HCT116 (cell line): ENCODE data around the gene ZFAND6. TPM values are rescaled to one million over a fixed set of nuclear protein-coding genes. Genes with fewer than 3 reads are reported as not detected.

Experiments used
- ATAC-seq: fragments of 200-7000 bp; cut with Tn5 transposase; 2 replicates; pipeline ENCODE4 v1.9.1; 2020; ENCODE audit warnings: mild to moderate bottlenecking, moderate library complexity
- BruUV-seq: library from RNA; stranded (reverse); fragments of 400-500 nt; replicated peaks from 2 replicates; lab custom pipeline; 2021; lab: Mats Ljungman, UMichigan
- CTCF ChIA-PET: fragments of 300-600 bp; sonication (Branson Sonifier 250); formaldehyde crosslinking; loops from one replicate; lab custom pipeline; 2021; ENCODE audit warnings: antibody characterized with exemption; lab: Charles Lee
- POLR2A ChIA-PET: fragments of 300-600, 350-600 bp; sonication (Branson Sonifier 250); formaldehyde crosslinking; loops from one replicate; lab custom pipeline; 2021; ENCODE audit warnings: antibody characterized with exemption; lab: Charles Lee
- RAD21 ChIA-PET, 2 experiments: fragments of 300-600 bp; sonication (Branson Sonifier 250); formaldehyde crosslinking; loops; one replicate each; lab custom pipeline; 2023; ENCODE audit warnings: low total read pairs in 2 of 2; ENCODE audit not compliant: uncharacterized antibody in 2 of 2, unreplicated experiment in 2 of 2, low non-redundant PET in 1 of 2; lab: Charles Lee
- DNase-seq: peaks from one replicate; pipeline ENCODE4 v3.0.0-alpha.2; 2010; ENCODE audit warnings: low read depth, low spot score
- H2AFZ ChIP-seq: fragments of 200-600 bp; shearing (Covaris generic), sonication (generic); 2 replicates; pipeline ENCODE4 v1.6.1; 2017; ENCODE audit warnings: low read depth, mixed run types, mixed read lengths, antibody characterized with exemption, low read length; ENCODE audit not compliant: poor library complexity, severe bottlenecking
- H3K27ac ChIP-seq: 2 replicates; pipeline ENCODE4 v1.5.1; 2012; ENCODE audit warnings: low read depth, low read length
- H3K27me3 ChIP-seq: fragments of 200-600 bp; sonication (generic); 2 replicates; pipeline ENCODE4 v1.6.1; 2016; ENCODE audit warnings: mixed run types, low read length, mixed read lengths; ENCODE audit not compliant: insufficient read depth
- H3K36me3 ChIP-seq, 2 experiments: fragments of 200-500 bp in 1 of 2; fragments of 200-600 bp in 1 of 2; sonication (Bioruptor generic) in 1 of 2; sonication (generic) in 1 of 2; 2 replicates each; pipeline versions ENCODE4 v1.5.1 to v1.6.1; 2014 to 2016; ENCODE audit warnings: low read length in 2 of 2, inconsistent platforms in 1 of 2, mixed read lengths in 1 of 2, mixed run types in 1 of 2; ENCODE audit not compliant: insufficient read depth in 2 of 2, control insufficient read depth in 1 of 2
- H3K4me1 ChIP-seq, 2 experiments: fragments of 200-600 bp in 1 of 2; sonication (generic) in 1 of 2; 2 replicates each; pipeline versions ENCODE4 v1.5.1 to v1.6.1; 2012 to 2017; ENCODE audit warnings: low read length in 2 of 2, inconsistent platforms in 1 of 2, mild to moderate bottlenecking in 1 of 2, mixed read lengths in 1 of 2, mixed run types in 1 of 2, moderate library complexity in 1 of 2; ENCODE audit not compliant: insufficient read depth in 2 of 2, control insufficient read depth in 1 of 2
- H3K4me2 ChIP-seq: fragments of 200-600 bp; sonication (generic); 2 replicates; pipeline ENCODE4 v1.6.1; 2017; ENCODE audit warnings: mixed run types, low read length, mixed read lengths
- H3K4me3 ChIP-seq, 2 experiments: fragments of 200-600 bp in 1 of 2; sonication (generic) in 1 of 2; replicated peaks in 1 of 2; 2 replicates each; pipeline ENCODE4 v1.5.1; 2011 to 2016; ENCODE audit warnings: low read length in 2 of 2, control low read depth in 1 of 2, low read depth in 1 of 2, mild to moderate bottlenecking in 1 of 2, mixed read lengths in 1 of 2, mixed run types in 1 of 2
- H3K79me2 ChIP-seq: fragments of 200-600 bp; sonication (generic); 2 replicates; pipeline ENCODE4 v1.6.1; 2017; ENCODE audit warnings: mild to moderate bottlenecking, mixed run types, low read length, moderate library complexity, mixed read lengths; ENCODE audit not compliant: insufficient read depth
- H3K9ac ChIP-seq: fragments of 200-600 bp; sonication (generic); 2 replicates; pipeline ENCODE4 v1.6.1; 2016; ENCODE audit warnings: low read length, mixed read lengths
- H3K9me2 ChIP-seq: fragments of 200-600 bp; sonication (generic), shearing (Covaris generic); 2 replicates; pipeline ENCODE4 v1.6.1; 2017; ENCODE audit warnings: mixed run types, mild to moderate bottlenecking, moderate library complexity; ENCODE audit not compliant: insufficient read depth
- H3K9me3 ChIP-seq, 2 experiments: fragments of 200-500 bp in 1 of 2; fragments of 200-600 bp in 1 of 2; sonication (Bioruptor generic) in 1 of 2; sonication (generic) in 1 of 2; 2 replicates each; pipeline ENCODE4 v1.6.1; 2014 to 2017; ENCODE audit warnings: low read length in 2 of 2, mixed read lengths in 2 of 2, inconsistent platforms in 1 of 2, low read depth in 1 of 2, mild to moderate bottlenecking in 1 of 2, mixed run types in 1 of 2, moderate library complexity in 1 of 2; ENCODE audit not compliant: control insufficient read depth in 1 of 2, insufficient read depth in 1 of 2
- H4K20me1 ChIP-seq: fragments of 200-600 bp; sonication (generic), shearing (Covaris generic); 2 replicates; pipeline ENCODE4 v1.6.1; 2017; ENCODE audit warnings: mixed run types, mild to moderate bottlenecking, moderate library complexity; ENCODE audit not compliant: insufficient read depth
- JUND ChIP-seq: IDR thresholded peaks from 2 replicates; pipeline ENCODE4 v1.6.1; 2012
- POLR2A ChIP-seq: IDR thresholded peaks from 2 replicates; pipeline ENCODE4 v1.7.0; 2011; ENCODE audit warnings: borderline replicate concordance; ENCODE audit not compliant: insufficient read depth, insufficient read length; ENCODE audit errors: extremely low read depth
- POLR2AphosphoS5 ChIP-seq: IDR thresholded peaks from 2 replicates; pipeline ENCODE4 v1.6.1; 2011; ENCODE audit warnings: mild to moderate bottlenecking, low read depth, low read length, moderate library complexity
- RAD21 ChIP-seq: IDR thresholded peaks from 2 replicates; pipeline ENCODE4 v1.6.1; 2012; ENCODE audit warnings: low read depth, mild to moderate bottlenecking
- REST ChIP-seq: IDR thresholded peaks from 2 replicates; pipeline ENCODE4 v1.6.1; 2012; ENCODE audit warnings: low read depth
- SIN3A ChIP-seq: IDR thresholded peaks from 2 replicates; pipeline ENCODE4 v1.6.1; 2012; ENCODE audit warnings: low read depth
- ZNF274 ChIP-seq: fragments of 200-500 bp; sonication (Bioruptor generic); IDR thresholded peaks from 2 replicates; pipeline ENCODE4 v1.6.1; 2014; ENCODE audit warnings: mild to moderate bottlenecking, low read depth, low read length, inconsistent platforms
- intact Hi-C: fragments of 100-400 bp; cut with micrococcal nuclease; formaldehyde crosslinking; loops from 2 replicates; pipeline ENCODE4 v1.10.0; 2022
- total RNA-seq: library from RNA; stranded (reverse); gene quantifications from one replicate; pipeline ENCODE4 v1.2.1, GENCODE V29; 2021; ENCODE audit not compliant: unreplicated experiment

ZFAND6 gene
- total RNA-seq, 1 experiment from 2014 or later = 51.3 TPM

GRCh38 chr15:80151576-80151975 lies 92.1 kb downstream of the ZFAND6 start:
- no peaks in the 10 kb centered on the region for H3K36me3 ChIP-seq
- BruUV-seq = no TSS peak
- TF ChIP-seq POLR2AphosphoS5 = no peak
- no peak for TF ChIP-seq REST
- no peak for TF ChIP-seq POLR2A
- TF ChIP-seq ZNF274 = no peak
- no peak for TF ChIP-seq RAD21
- TF ChIP-seq SIN3A = no peak
- no peak for TF ChIP-seq JUND
- ChIA-PET RAD21 (no interaction called here), POLR2A (interaction anchor here (1.0 kb wide), 1 partner anchor 228 kb away, joined by 3 read pairs; no protein-coding TSS in a partner anchor), CTCF (no interaction called here)
- H2AFZ ChIP-seq = no peak overlapping the region
- no peaks in the 10 kb centered on the region for H3K9me2 ChIP-seq
- H3K9me3 ChIP-seq = no peaks in the 10 kb centered on the region
- H3K27me3 ChIP-seq = no peaks in the 10 kb centered on the region
- H3K4me1 ChIP-seq = peaks cover 12 to 25% of the 10 kb centered on the region in 2 experiments; a peak in 3 of 4 replicates
- DNase-seq = no peak
- ATAC-seq = no peak
- H3K27ac ChIP-seq = no peak overlapping the region
- peak overlapping the region; percentile 76 for H3K4me2 ChIP-seq
- no peaks in the 10 kb centered on the region for H3K79me2 ChIP-seq
- H3K4me3 ChIP-seq = no peak overlapping the region
- intact Hi-C loops = loop anchor here (5.0 kb wide), 1 partner anchor 79 kb away; no protein-coding TSS in a partner anchor
- H3K9ac ChIP-seq = no peak overlapping the region
- no peaks in the 10 kb centered on the region for H4K20me1 ChIP-seq
